GM18519 (cell line): ENCODE data around the gene ZNF358.
A peak's percentile ranks its signal among the peaks of the same experiment; 100 is the strongest.

Experiments used
- ATAC-seq: cut with Tn5 transposase; IDR thresholded peaks from one replicate; pipeline ENCODE4 v1.9.1; 2021; ENCODE audit warnings: mild to moderate bottlenecking, moderate library complexity; ENCODE audit not compliant: unreplicated experiment, low FRiP score

ZNF358 gene

DNA sequence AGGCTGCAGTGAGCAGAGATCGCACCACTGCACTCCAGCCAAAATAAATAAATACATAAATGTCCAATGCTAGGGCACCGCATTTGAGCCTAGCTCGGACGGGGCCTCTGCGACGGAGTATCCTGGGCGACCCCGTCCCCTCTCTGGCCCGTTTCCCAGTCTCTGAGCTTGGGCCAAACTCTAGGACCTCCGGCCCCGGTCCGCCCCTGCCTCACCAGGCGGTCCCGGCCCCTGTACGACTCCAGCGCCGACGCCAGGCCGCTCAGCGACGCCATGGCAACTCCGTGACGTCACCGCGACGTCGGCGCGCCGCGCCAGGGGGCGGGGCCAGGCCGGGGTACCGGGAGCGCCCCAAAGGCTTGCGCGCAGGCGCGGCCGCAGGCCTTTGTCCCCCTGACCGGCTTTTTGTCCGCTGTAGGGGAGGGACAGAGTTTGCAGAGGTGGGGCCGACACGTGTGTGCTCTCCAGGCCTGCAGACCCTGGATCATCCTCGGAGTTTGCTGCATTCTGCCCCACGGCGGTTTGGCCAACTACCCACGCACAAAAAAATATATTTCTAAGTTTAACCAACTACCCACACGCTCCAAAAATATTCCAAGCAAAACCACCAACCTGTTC is 27.1 kb upstream of the ZNF358 start, which contains the start of gene PEX11G:
PEX11G (minus strand) TSS at position 300 of the 618 bp plus-strand sequence; CDS start at position 275, 25 bp downstream.
- peak; percentile 65 for ATAC-seq

GRCh38 chr19:7489609-7490044 is 26.3 kb upstream of the ZNF358 start:
- ATAC-seq = no peak

DNA sequence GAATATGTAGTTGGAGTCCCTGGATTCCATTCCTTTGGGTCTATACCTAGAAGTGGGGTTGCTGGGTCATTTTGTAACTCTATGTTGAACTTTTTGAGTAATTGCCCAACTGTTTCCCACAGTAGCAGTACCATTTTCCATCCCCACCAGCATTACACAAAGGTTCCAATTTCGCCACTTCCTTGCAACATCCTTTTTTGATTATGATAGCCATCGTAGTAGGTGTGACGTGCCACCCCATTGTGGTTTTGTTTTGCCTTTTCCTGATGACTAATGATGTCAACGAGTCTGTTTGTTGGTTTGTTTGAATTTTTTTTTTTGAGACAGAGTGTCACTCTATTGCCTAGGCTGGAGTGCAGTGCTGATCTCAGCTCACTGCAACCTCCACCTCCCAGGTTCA is 23.8 kb upstream of the ZNF358 start:
- ATAC-seq = no peak

GRCh38 chr19:7492558-7492957 is 23.3 kb upstream of the ZNF358 start:
- ATAC-seq = no peak

GRCh38 chr19:7494416-7495098 is 21.3 kb upstream of the ZNF358 start:
- ATAC-seq = no peak

GRCh38 chr19:7497292-7497691 is 18.6 kb upstream of the ZNF358 start:
- ATAC-seq = no peak

GRCh38 chr19:7500811-7501450 is 15.0 kb upstream of the ZNF358 start:
- no peak for ATAC-seq

GRCh38 chr19:7502552-7502951 is 13.4 kb upstream of the ZNF358 start:
- ATAC-seq = no peak

DNA sequence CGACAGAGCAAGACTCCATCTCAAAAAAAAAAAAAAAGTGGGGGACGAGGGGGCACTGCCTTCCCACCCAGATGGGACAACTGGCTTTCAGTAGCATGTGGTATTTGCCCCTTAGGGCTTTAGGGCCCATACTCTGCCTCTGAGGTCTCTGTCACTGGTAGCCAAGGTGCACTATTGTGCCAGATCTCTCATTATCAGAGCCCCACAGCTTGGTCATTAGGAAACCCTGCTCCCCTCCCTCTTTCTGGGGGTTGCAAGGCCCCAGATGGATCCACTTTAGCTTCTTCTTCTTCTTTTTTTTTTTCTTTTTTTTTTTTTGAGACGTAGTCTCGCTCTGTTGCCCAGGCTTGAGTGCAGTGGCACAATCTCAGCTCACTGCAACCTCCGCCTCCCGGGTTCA is 11.2 kb upstream of the ZNF358 start:
- ATAC-seq = no peak

GRCh38 chr19:7505288-7505681 is 10.6 kb upstream of the ZNF358 start:
- no peak for ATAC-seq

- no peak for ATAC-seq
Measured at GRCh38 chr19:7505682-7506384, 10.1 kb upstream of the ZNF358 start.

- ATAC-seq = no peak
Measured at GRCh38 chr19:7506385-7507328, 9.2 kb upstream of the ZNF358 start.

DNA sequence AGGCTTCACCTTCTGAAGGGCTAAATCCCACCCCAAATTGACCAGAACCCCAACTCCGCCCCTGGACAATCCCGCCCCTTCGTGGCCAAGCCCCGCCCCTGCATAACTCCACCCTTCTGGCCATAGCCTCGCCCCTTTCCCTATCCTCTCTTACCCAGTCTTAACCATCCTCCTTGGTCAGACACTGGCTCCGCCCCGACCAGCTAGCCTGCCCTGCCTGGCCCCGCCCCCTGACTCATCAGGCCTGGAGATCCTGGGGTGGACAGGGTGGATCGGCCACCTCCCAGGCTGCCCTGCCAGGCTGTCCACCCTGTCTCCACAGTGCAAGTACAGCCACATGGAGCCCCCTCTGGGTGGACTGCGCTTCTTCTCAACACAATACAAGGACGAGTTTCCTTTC is 8.0 kb upstream of the ZNF358 start:
- no peak for ATAC-seq

DNA sequence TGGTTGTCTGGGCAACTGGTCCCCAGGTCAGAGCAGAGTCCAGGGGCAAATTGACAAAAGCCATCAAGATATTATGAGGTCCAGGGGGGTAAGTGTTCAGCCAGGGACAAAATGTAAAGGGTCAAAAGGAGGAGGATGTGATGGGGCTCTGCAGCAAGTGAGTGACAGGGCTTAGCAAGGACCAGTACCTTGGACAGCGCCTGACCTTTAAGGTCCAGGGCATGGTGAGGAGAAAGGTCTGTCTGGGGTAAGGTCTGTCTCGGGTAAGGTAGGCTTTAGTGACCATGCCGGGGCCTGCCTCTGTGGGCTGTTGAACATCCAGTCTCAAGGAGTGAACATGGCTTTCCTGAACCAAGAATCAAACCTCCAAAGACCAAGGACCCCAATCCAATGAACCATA is 6.3 kb upstream of the ZNF358 start:
- no peak for ATAC-seq

DNA sequence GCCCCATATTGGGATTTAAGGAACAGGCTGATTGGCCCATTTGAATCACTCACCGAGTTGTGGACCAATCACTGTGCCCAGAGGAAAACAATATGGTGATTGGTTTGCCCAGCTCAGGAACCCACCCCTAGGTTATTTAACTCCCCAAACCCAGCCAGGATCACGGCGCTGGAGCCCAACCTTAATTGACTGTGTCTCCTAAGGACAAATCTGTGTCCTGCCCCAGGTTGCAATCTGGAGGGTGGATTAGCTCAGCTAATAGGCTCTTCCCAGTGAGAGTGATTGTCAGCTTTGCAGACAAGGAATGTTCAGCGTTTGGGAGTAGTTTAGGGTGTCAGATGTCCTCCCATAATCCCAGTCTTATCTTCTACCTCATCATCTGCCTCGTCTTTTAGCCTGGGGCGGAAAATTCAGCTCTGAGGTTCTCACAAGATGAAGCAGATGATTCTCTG is 3.5 kb upstream of the ZNF358 start:
- no peak for ATAC-seq

GRCh38 chr19:7513809-7514642 is 1.9 kb upstream of the ZNF358 start:
- no peak for ATAC-seq

- no peak for ATAC-seq
Measured at GRCh38 chr19:7515110-7515644, 726 bp upstream of the ZNF358 start.

DNA sequence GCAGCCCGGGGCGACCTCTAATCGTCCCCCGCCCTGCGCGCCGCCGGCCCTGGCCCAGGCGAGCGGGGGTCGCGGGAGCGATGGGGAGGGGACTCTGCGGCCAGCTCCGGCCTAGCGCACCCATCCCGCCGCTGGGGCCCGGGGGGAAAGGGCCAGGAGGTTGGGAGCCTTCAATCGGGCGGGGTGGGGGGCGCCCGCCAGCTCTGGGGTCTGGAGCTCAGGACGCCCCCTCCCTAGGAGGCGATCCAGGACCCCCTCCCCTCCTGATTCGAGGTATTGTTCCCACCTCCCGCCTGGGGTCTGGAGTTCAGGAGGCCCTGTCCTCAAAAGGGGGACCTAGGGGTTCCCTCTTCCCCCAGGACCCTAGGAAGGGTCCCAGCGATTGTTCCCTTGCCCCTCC is 430 bp downstream of the ZNF358 start:
- ATAC-seq = no peak

- ATAC-seq = no peak
Measured at GRCh38 chr19:7516878-7517277, 975 bp downstream of the ZNF358 start.
